Erythroblast (primary cell): ENCODE measurements around the gene MYO1B.

ENCODE experiments used
- GATA1 ChIP-seq: IDR thresholded peaks from 2 replicates; pipeline ENCODE4 v1.6.1; 2011; ENCODE audit warnings: low read depth, mild to moderate bottlenecking, control low read depth, low read length, moderate library complexity
- POLR2A ChIP-seq: IDR thresholded peaks from 2 replicates; pipeline ENCODE4 v1.6.1; 2011; ENCODE audit warnings: mild to moderate bottlenecking, low read length

DNA sequence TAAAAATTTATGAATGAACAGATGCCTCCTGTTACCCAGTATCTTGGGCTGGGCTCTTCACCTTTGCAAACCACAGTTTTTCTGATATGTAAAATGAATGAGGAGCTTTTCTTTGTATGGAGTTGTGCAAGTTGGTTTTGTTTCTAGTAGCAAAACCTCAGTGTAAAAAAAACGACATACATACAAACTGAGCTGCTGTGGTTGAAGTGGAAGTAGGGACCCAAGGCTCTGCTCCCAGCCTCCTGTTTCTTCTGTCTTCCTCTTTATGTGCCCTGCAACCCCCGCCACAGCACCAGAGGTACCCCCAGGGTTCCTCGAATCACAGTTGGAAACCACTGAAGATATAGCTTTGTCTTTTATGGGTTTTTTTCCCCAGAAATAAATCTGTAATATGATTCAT, 118.1 kb downstream of the MYO1B start:
- TF ChIP-seq POLR2A (no peak), GATA1 (no peak)
